Nephron progenitor cell (in vitro differentiated cells): ENCODE data around the gene FABP6.

Experiments used
- DNase-seq: peaks from one replicate; pipeline ENCODE4 v3.0.0; 2021
- H3K27ac Mint-ChIP-seq: 2 replicates; pipeline ENCODE4 v1.8.0; 2021; ENCODE audit warnings: mild to moderate bottlenecking, moderate library complexity, mixed read lengths
- H3K27me3 Mint-ChIP-seq: 2 replicates; pipeline ENCODE4 v1.8.0; 2021; ENCODE audit warnings: mild to moderate bottlenecking, low read depth, mixed read lengths; ENCODE audit not compliant: poor library complexity
- H3K36me3 Mint-ChIP-seq: 2 replicates; pipeline ENCODE4 v1.8.0; 2021; ENCODE audit warnings: low read depth, mixed read lengths
- H3K4me1 Mint-ChIP-seq: 2 replicates; pipeline ENCODE4 v1.8.0; 2021; ENCODE audit warnings: mixed read lengths
- H3K4me3 Mint-ChIP-seq: 2 replicates; pipeline ENCODE4 v1.8.0; 2021; ENCODE audit warnings: mild to moderate bottlenecking, moderate library complexity, mixed read lengths
- H3K9me3 Mint-ChIP-seq: 2 replicates; pipeline ENCODE4 v1.8.0; 2021; ENCODE audit warnings: mild to moderate bottlenecking, moderate library complexity, mixed read lengths
- TF ChIP-seq, protein P1 (sequence below): fragments of 200-600 bp; sonication (generic); IDR thresholded peaks from 2 replicates; pipeline ENCODE4 v1.5.0; 2021; ENCODE audit warnings: antibody characterized with exemption

The FABP6 gene

DNA sequence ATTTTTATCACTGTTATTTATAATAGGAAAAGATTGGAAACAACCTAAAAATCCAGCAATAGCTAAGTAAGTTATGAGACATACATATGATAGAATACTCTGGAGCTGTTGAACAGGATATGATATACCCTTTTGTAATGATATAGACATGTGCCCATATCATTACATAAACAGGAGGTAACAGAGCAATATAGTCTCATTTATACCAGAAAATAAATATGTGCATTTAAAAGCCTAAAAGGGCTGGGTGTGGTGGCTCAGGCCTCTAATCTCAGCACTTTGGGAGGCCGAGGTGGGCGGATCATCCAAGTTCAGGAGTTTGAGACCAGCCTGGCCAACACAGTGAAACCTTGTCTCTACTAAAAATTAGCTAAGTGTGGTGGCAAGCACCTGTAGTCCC, 2.3 kb upstream of the FABP6 start:
- Mint-ChIP-seq H3K4me1 (no peaks in the 10 kb centered on the region), H3K9me3 (no peaks in the 10 kb centered on the region), H3K4me3 (no peak overlapping the region), H3K27ac (no peak overlapping the region), H3K27me3 (peaks cover 13% of the 10 kb centered on the region), H3K36me3 (no peaks in the 10 kb centered on the region)
- TF ChIP-seq, protein P1, sequence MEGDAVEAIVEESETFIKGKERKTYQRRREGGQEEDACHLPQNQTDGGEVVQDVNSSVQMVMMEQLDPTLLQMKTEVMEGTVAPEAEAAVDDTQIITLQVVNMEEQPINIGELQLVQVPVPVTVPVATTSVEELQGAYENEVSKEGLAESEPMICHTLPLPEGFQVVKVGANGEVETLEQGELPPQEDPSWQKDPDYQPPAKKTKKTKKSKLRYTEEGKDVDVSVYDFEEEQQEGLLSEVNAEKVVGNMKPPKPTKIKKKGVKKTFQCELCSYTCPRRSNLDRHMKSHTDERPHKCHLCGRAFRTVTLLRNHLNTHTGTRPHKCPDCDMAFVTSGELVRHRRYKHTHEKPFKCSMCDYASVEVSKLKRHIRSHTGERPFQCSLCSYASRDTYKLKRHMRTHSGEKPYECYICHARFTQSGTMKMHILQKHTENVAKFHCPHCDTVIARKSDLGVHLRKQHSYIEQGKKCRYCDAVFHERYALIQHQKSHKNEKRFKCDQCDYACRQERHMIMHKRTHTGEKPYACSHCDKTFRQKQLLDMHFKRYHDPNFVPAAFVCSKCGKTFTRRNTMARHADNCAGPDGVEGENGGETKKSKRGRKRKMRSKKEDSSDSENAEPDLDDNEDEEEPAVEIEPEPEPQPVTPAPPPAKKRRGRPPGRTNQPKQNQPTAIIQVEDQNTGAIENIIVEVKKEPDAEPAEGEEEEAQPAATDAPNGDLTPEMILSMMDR, result no peak
- DNase-seq, result no peak

DNA sequence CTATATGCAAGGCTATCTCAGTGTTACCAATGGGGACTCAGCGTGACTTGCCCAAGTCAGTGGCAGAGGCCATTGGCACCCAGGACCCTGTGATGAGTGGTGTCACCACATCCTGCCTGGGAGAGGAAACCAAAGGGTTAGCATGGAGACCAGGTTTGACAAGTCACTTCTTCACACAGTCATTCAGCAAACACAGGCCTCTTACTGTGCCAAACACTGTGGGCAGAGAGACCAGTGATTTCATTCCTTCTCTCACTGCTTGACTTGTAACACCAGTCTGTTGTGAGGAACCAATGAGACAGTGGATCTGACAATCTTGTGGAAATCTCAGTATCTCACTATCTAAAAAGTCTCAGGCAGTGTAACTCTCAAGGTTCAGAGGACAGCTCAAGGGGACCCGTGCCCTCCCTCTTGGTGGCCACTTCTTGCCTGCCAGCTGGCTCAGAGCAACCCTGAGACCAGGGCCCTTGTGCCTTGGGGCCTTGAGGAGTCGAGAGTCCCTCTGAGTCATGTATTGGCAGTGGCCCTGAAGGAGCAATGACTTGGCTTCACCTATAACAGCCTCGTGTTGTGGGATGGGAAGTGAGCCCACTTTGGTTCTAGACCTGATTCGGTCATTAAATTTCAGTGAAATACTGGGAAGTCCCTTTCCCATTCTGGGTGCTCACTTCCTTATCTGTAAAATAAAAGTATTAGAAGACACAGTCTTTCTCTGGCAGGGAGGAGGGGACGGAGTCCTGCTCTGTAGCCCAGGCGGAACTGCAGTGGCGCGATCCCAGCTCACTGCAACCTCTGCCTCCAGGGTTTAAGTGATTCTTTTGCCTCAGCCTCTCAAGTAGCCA, 1.6 kb downstream of the FABP6 start:
- peaks cover 7% of the 10 kb centered on the region for H3K27me3 Mint-ChIP-seq
- H3K27ac Mint-ChIP-seq, result no peak overlapping the region
- TF ChIP-seq, protein P1, result no peak
- no peak overlapping the region for H3K4me3 Mint-ChIP-seq
- peaks cover 15% of the 10 kb centered on the region for H3K9me3 Mint-ChIP-seq
- H3K36me3 Mint-ChIP-seq, result no peaks in the 10 kb centered on the region
- DNase-seq, result no peak
- peaks cover 7% of the 10 kb centered on the region for H3K4me1 Mint-ChIP-seq

DNA sequence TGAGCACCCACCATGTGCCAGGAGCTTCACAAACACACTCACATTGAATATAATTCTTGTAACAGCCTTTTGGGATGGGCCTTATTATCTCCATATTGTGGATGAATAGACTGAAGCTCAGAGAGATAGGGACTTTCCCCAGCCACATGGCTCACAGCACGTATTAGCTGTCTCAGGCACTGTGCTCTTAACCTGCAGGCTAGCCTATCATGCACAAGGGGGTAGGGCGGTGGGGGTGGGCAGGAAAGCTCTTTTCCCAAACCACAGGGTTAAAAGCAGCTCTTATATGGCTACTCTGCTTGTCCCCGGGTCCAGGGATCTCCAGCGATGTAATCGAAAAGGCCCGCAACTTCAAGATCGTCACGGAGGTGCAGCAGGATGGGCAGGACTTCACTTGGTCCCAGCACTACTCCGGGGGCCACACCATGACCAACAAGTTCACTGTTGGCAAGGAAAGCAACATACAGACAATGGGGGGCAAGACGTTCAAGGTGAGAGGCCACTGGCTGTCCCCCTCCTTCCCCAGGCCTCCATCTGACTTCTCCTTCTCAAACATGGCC, 2.6 kb downstream of the FABP6 start:
- H3K27ac Mint-ChIP-seq, result no peak overlapping the region
- peaks cover 7% of the 10 kb centered on the region for H3K4me1 Mint-ChIP-seq
- H3K4me3 Mint-ChIP-seq, result no peak overlapping the region
- peaks cover 7% of the 10 kb centered on the region for H3K27me3 Mint-ChIP-seq
- no peak for DNase-seq
- H3K36me3 Mint-ChIP-seq, result no peaks in the 10 kb centered on the region
- TF ChIP-seq, protein P1, result no peak
- peaks cover 15% of the 10 kb centered on the region for H3K9me3 Mint-ChIP-seq

DNA sequence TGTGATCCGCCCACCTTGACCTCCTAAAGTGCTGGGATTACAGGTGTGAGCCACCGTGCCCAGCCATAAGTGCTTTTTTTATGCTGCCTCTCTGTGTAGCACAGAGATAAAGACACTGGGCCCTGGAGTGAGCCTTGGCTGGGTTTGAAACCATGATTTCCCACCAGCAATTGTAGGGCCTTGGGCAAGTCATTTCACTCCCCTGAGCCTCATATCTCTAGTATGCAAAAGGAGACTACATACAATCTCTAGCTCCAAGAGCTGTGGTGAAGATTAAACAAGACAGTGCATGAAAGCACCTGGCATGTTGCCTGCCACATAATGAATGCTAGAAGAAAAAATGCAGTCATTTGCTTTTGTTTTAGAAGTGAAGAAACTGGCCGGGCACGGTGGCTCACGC, 3.9 kb downstream of the FABP6 start:
- Mint-ChIP-seq H3K4me1 (peaks cover 16% of the 10 kb centered on the region), H3K27ac (no peak overlapping the region), H3K9me3 (peaks cover 15% of the 10 kb centered on the region), H3K27me3 (peaks cover 4% of the 10 kb centered on the region), H3K4me3 (no peak overlapping the region), H3K36me3 (no peaks in the 10 kb centered on the region)
- TF ChIP-seq, protein P1, result no peak
- no peak for DNase-seq

DNA sequence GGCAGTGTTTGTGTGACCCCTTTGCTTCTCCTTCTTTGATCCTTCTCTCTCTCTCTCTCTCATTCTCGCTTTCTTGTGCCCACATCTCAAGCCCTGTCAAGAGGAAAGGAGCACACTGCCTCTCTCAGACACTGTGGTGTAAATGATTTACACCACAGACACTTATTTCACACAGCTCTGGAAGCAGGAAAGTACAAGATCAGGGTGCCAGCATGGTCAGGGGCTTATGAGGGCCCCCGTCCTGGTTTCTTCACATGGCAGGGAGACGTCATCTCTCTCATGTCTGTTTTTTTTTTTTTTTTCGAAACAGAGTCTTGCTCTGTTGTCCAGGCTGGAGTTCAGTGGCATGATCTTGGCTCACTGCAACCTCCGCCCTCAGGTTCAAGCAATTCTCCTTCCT, 6.4 kb downstream of the FABP6 start:
- H3K27me3 Mint-ChIP-seq, result peaks cover 4% of the 10 kb centered on the region
- peaks cover 32% of the 10 kb centered on the region for H3K4me1 Mint-ChIP-seq
- peaks cover 15% of the 10 kb centered on the region for H3K9me3 Mint-ChIP-seq
- TF ChIP-seq, protein P1, result no peak
- H3K4me3 Mint-ChIP-seq, result no peak overlapping the region
- H3K27ac Mint-ChIP-seq, result peak overlapping the region; percentile 88
- H3K36me3 Mint-ChIP-seq, result no peaks in the 10 kb centered on the region
- DNase-seq, result no peak
